SKM-1 (cell line): Measurements from ENCODE around the gene RAPGEF3.

Source experiments
- DNase-seq: peaks from one replicate; lab custom pipeline; 2025; ENCODE audit not compliant: unreplicated experiment; lab: John Stamatoyannopoulos, UW

RAPGEF3 gene

DNA sequence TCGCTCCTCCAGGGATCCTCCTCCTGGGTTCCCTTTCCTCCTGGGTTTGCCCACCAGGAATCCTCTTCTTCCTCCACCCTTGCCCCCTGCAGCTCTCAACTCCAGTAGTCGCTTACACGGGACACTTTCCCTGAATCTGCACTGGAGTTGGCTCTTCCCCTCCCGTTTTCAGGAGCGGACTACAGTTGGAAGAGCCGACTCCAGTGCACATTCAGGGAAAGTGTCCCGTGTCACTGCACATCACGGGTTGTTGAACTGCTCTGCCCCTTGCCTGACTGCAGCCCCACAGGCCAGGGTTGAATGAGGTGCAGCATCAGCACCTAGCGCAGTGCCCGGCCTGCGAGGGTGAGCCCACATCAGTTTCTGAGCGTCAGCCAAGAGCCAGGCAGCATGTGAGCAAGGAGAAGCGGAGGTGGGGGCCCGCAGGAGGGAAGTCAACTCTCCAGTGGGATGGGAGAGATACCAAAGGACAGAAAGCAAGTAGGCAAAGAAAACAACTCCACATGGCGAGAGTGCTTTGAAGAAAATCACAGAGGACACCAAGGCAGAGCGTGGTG is 13.1 kb downstream of the RAPGEF3 start:
- DNase-seq: no peak

DNA sequence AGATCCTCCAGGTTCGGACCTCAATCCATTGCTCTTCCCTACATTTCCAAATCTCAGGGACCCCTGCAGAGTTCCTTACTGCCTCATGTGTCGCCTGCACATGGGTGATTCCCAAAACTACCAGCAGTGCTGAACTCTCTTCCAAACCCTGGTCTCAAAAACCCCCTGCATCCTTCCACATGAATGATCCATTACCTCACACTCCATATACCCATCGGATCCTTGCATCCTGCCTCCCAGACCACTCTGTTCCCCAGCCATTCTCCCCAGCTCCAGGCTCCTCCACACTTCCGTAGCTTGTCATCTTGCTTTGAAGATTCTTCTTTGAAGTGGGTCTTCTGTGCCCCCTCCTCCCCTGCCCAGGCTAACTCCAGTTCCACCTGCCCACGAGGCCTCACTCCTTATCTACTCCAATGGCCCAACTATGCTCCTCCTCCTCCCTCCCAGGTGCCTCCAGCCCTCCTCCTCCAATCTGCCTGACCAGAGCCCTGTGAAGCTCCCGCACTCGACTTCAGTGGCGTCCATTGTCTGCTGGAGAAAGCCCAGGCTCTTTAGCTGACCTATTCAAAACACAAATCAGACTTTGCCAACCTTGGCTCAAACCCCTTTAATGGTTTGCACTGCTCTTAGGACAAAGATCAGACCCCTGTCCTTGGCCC is 13.8 kb downstream of the RAPGEF3 start:
- no peak for DNase-seq

DNA sequence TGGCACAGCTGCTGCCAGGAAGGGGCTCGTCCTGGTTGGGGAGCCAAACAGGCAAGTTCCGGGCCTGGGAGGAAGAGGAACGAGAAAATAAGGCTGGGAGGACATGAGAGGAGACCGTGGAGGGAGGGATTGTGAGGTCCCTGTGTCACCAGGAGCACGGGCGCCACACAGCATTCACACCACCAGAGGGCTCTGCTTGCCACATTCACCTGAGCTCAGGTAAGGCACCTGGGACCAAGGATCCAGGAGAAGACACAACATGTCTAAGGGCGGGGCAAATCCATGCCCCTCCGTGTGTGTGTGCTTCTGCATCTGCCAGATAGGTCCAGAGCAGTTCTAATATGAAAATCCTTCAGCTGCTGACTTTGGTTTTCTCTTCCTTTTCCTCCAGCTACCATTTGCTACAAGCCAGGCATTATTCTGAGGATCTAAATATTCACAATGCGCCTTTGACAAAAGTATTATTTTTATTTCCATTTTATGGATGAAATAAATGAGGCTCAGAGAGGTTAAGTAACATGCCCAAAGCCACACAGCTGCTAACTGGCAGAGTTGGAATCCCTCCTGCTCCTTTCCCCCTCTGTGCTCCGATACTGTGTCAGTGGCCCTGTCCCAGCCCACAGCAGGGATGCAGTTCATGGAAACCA is 14.6 kb downstream of the RAPGEF3 start:
- DNase-seq: no peak

DNA sequence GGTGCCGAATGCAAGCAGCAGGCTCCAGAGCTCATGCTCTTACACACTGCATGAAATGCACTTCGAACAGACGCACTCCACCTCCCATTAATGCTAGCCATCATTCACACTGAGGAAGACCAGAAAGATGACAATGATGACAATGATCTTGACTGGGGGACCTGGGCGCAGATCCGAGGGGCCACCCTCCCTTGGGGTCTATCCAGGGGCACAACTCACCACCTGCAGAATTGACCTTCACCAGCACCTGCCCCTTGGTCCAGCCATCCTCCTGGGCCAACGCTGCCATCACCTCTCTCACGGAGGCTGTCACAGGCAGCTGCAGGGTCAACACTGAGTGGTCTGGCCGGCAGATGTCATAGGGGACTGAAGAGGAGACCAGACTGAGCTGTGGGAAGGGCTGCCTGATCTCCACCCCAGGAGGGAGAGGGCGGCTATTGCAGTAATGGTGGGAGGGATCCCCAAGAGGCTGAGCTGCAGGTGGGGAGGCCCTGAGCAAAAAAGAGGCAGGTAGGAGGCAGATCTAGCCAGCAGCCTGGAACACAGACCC is 15.3 kb downstream of the RAPGEF3 start:
- DNase-seq: no peak

DNA sequence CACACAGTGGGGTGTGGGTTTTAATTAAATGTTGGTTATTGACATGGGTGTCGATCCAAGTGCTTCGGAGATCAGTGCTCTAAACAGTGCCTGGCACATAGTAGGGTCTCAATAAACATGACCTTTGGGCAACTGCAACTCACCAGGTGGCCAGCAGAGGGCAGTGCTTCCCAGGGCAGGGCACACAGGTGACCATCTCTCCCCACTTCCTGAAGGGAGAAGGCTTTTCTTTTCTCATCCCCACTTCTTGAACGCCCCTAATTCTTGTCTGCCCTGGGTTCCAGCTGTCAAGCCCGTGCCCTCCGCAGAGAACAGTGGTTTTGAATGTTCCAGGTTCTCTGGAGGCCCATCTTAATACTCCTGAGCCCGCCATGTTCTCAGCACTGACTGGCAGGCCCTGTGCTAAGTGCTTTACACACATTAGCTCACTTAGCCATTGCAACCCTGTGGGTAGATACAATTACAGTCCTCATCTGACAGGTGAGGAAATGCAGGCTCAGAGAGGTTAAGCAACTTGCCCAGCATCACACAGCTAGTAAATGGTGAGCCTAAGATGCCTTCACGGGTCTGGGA is 16.3 kb downstream of the RAPGEF3 start:
- no peak for DNase-seq

DNA sequence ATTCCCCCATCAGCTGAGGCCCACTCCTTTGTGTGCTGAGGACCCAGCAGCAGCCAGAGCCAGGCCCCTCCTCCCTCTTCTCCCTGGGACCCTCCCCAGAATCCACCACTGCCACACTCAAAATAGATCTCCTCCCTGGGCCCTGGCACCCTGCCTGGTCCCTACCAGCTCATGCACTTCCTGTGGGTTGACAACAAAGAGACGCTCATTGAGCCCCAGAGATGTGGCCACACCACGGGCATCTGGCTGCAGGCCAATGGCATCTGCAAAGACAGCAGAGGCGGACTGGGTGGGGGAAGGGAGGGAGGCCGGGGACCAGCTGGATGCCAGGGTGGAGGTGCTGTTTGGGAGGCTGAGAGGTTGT is 17.4 kb downstream of the RAPGEF3 start:
- no peak for DNase-seq

DNA sequence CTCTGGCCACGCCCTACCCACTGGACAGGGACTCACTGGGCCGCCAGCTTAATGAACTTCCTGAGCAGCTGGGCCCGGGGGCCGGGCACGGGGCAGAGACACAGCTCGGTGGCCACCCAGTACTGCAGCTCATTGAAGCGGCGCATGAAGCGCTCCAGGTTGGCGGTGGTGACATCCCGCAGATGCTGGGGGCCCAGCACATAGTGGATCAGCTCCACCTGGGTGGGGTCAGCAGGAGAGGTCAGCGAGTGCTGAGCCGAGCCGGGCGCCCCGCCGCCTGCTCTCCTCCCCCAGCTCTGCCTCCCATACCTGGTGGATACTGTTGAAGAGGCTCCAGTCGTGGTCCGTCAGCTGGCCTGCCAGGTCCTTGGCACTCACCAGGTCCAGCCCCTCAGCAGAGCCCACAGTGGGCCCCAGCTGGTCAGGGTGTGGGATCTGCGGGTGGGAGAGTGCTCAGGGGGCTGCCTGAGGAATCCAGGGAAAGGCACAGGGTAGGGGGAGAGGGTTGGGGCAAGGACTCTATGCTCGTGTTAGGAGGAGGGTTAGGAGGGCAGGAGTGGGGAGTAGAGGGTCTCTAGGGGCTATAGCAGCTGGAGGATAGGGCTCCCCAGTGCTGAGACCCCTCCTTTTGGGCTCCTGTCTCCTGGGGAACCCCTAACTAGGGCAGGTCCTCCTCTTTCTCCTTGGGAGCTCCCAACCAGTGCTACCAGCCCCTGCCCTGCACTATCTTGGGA is 17.9 kb downstream of the RAPGEF3 start:
- no peak for DNase-seq

DNA sequence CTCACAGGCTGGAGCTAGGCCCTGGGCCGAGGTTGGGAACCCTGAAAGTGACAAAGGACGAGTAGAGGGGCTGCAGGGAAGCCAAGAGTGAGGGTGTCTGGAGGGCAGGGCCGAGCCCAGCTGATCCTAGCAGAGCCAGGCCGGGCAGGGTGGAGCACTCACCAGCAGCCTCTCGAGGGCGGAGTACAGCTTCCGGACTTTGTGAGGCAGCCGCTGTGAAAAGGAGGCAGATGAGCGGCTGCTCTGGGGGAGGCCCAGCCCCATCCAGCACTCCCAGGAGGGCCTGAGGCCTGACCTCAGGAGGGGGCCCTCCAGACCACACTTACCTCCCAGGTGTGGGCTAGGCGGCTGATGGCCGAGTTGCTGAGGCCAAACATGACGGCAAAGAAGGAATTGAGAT is 18.7 kb downstream of the RAPGEF3 start:
- DNase-seq: no peak

DNA sequence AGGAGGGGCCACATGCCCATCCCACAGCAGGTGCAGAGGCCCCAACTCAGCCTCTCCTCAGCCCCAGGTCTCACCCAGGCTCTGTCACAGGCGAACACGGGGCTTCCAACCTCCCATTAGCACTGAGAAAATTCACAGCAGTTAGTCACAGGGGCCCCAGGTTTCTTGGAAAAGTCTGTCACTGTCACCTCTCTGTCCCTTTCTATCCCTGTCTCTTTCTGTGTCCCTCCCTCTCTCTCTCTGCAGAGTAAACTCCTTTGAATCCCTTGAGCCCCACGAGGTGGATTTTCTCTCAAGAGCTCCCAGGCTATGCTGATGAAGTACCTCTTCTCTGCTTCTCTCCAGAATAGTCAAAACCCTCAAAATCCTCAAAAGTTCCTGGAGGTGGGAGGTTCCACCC is 19.4 kb downstream of the RAPGEF3 start:
- no peak for DNase-seq

DNA sequence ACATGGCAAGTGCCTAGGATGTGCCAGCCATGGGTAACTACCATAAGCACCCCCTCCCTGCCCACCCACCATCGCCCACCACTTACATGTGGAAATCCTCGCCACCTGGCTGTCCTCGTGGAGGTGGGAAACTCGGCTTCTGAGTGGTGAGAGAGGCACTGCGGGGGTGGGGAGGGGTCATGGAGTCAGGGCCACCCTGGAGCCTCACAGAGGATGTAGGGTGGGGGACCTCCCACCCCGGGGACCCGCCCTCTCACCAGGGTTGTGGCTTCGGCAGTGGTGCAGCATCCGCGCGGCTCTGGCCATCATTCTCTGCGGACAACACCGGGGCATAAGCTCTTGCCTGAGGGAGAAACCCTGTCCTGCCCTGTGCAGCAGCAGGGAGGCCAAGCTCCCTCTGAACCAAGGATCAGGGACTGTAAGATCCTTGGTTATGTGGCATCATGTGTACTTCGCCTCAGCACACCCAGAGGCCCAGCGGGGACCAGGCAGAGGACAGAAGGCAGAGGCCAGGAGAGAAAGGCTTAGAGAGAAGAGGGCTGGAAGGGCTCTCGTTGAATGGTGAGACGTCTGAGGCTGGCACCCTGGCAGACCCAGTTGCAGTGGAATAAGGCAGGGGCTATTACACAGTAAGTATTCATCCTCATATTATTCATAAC is 20.6 kb downstream of the RAPGEF3 start:
- DNase-seq: no peak

DNA sequence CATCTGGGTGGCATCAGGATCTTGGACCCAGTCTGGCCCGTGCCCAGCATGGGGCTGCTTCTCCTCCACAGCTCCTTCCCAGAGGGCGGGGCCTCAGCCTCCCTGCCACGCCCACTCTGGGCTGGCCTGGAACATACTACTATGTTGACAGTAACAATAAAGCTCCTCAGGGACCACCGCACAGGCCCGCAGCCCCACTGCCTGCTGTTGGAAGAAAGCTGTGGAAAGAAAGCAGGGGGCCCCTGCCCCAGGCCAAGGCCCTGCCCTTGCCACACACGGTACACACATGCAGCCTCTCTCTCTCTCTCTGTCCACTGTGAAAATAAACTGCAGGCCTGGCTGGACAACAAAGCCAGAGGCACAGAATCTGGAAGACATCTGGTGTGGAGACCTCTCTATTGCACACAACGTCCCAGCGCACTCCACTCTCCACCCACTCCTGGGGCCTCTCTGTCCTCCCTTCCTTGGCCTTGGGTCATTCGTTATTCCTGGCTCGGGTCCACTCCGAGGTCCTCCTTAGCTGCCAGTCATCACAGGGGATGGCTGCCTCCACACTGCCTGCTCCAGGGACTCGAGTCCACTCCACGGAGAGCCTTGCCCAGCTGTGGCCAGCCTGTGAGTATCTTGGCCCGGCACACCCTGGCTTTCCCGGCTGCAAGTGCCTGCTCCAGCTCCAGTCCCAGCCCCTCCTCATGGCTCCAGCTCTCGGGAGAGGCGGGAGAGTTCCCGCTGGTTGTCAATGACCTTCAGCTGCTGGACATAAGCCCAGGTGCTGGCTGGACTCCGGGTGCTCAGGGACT is 21.6 kb downstream of the RAPGEF3 start:
- no peak for DNase-seq

DNA sequence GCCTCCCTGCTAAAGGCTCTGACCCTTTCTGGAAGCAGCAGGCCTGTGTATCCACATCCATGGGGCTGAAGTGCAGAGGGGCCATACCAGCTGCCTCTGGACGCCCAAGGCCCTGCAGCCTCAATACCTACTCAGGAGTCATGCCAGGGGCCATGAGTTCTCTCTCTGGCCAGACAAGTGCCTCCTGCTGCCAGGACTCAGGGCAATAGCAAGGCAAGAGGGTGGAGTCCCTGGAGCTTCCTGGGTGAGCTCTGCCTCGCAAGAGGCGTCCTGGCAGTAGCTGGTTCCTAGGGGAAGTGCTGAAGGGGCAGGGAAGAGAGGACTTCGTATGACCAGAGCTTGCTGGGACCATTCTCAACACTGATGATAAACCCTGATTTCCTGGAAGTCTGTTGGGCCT is 22.5 kb downstream of the RAPGEF3 start:
- no peak for DNase-seq

DNA sequence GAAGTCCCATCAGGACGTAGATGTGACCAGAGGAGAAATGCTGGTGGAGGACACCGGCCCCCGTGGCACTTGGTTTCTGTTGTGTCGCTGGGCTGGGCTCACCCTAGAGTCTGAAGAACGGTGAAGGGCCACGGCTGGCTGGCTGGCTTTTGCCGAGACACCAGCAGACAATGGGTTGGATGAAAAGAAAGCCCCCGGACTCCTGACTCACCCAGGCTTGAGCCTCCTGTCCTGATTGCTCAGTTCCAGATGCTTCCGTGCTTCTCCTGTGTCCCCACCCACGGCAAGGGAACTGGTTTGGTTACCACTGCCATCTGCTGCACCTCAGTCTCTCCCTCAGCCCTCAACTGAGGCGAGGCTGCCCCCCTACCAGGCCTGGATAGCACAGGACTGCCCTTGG is 23.0 kb downstream of the RAPGEF3 start:
- DNase-seq: no peak

DNA sequence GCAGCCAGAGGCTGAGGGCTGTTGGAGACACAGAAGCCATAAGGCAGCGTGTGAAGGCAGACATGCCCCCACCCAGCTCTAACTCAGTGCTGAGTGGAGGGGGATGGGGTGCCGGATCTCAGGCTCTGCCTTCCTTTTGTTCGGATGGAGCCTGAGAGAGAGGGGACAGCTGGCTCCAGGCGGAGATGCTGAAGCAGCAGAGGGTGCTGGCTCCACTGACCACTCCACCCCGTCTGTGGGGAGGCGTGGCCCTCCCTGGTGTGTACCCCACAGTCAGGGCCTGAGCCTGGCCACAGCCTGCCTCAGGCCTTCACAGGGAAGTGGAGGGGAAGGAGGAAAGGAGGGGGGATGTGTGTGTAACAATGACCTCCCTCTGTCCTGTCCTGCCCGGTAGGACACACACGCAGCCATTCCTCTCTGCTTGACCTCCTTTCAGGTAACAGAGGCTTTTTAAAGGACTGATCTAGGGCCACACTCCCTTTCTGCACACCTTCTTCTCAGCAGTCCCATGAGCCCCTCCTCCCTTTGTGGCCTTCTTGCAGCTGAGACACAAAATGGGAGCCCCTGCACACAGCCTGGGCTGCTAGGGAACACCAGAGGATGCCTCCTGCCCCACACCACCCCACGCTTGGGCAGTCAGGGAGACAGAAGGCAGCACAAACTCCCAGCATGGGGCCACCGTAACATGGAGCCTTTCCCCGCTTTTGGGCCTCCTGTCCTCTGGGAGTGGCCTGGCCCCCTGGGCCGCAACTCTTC is 23.8 kb downstream of the RAPGEF3 start:
- DNase-seq: no peak

DNA sequence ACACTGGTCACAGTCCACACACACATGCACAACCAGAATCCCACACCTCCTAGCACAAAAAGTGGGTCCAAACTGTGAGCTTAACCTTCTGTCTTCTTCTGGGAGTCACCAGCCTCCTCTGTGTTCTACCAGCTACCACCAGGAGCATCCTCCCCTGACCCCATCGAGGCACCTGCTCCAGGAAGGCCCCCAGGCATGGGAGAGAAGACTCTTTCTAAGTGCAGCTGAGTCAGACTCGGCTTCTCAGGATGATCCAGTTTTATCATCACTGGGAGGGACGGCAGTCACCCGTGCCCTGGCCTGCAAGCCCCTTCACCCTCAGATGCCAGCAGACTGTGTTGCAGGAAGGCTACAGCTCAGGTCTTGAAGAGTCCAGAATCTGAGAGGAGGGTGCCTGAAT is 25.5 kb downstream of the RAPGEF3 start:
- no peak for DNase-seq

DNA sequence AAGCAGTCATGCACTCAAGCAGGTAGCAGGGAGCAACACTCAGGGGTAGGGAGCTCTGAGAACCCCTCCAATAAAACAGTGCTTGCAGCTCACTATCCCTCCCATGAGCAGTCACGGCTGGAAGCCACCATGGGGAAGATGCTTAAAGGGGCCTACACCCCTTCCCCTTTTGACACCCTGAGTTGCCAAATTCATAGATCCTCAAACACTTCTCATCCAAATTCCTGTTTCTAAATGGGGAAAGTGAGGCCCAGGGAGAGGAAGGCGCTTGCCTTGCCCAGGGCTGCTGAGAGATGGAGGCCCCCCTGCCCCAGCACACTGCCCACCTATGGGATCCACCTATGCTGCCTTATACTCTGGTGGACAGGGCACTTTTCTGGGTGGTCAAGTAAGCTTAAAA is 26.2 kb downstream of the RAPGEF3 start:
- no peak for DNase-seq

DNA sequence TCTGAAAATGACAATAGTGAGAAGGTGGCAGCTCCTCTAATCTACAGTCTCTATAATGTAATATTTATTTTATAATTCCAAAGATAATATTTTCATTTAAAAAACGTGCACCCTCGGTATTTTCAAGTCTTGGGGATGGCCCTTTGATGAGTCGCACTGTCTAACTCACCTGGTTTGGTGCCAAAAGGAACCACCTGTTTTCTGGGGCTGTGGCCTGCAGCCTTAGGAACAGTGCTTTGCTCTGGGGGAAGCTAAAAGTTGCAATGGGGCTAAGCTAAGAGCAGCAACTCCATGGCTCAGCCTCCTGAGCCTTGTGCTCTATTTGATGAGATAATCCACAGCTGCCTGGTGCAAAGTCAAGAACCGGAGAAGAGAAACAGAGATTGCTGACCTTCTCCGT is 27.0 kb downstream of the RAPGEF3 start:
- DNase-seq: no peak

DNA sequence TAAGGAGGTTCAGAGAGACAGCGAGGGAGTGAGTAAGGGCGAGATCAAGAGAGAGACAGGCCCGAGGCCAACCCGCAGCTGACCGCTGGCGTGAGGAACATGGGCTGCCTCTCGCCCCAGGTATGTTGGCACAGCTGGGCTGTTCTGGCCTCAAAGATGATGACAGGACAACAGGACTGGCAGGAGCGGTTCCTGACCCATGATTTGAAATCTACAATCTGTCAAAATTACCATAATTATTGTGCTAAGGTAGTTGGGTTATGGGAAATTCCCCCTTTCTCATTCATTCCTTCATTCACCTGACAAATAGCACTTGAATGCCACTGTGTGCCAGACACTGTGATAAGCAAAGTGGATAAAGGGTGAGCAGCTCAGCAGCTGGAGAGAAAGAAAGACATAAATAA is 28.3 kb downstream of the RAPGEF3 start:
- DNase-seq: no peak

DNA sequence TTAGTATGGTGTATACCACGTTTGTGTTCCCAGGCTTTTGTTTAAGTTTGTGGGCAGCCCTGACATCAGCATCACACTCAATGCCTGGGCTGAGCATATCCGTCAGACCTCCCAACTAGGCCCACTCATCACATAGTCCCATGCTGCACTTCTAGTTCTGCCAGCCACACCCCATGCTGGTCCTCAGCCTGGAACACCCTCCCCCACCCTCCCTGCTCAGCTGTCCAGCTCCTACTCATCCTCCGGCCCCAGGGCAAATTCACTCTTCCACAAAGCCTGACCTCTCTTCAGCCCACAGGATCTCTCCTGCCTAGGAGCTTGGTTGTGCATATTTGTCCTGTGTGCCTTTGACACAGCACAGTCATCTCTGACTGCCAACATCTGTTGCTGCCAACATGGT is 29.4 kb downstream of the RAPGEF3 start:
- DNase-seq: no peak

DNA sequence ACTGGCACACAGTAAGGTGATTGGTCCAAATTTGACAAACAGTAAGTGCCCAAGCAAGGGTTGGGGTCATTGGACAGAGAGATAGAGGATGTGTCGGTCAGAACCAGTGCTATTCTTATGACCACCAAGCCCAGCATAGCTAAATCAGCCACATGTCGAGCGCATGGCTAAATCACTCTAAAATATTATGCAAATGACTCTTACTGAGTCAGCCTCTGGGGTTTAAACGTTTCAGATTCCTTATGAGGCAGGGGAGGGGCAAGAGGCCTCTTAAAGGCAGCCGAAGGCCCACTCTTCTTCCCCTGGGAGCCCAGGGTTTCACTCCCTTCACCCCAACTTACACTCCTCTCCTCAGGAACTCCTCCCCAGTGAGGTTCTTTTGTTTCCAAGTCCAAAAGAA is 32.8 kb downstream of the RAPGEF3 start:
- no peak for DNase-seq
